Measurements from ENCODE around the gene DAP. TPM values are rescaled to one million over a fixed set of nuclear protein-coding genes. Genes with fewer than 3 reads are reported as not detected.

DAP gene
- total RNA-seq, 1 experiment from 2014 or later: 77.6 TPM

DNA sequence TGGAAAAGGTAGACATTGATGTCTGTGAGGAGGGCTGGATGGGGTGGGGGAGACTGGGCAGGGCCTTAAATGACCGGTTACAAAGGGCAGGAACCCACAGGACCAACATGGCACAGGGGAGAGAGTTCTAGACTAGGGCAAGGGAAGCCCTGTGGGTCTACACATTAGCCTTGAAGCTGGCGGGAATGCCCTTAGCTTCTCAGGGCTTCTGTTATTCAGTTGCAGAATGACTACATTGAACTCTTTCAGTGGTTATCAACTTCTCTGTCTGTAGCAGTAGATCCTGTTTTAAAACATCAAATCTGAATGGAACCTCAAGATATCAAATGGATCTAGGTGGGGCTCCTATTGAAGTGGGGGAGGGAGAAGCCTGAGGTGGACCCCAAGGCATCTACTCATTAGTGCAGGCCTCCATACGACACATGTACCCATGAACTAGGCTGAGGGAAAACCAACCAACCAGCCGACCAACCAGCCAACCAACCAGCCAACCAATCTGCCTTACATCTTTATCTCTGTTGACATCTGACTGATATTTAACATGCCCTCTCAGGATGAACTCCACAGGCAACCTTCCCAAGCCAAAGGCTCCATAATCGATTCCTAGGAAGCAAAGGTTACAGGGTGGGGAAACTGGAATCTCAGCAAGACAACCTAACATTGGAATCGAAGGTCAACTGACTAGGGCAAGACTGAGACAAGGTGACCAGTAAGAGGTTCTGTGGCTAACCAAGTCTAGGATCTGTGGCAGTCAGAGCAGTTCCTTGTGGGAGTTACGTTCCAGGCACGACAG, 48.3 kb downstream of the DAP start:
- no TSS peak for BruUV-seq (replicated peaks)
- Mint-ChIP-seq H3K4me1 (ENCODE audit: low read depth, unreplicated experiment) (peaks cover 6% of the 10 kb centered on the region), H3K27me3 (ENCODE audit: insufficient read depth, unreplicated experiment) (no peaks in the 10 kb centered on the region), H3K9me3 (ENCODE audit: unreplicated experiment) (no peaks in the 10 kb centered on the region), H3K27ac (ENCODE audit: unreplicated experiment) (no peak overlapping the region), H3K4me3 (ENCODE audit: unreplicated experiment) (no peak overlapping the region), H3K36me3 (ENCODE audit: insufficient read depth, unreplicated experiment) (peaks cover 7% of the 10 kb centered on the region)
- no peak for DNase-seq
- CTCF ChIA-PET: no interaction called here
- intact Hi-C loops (cut with micrococcal nuclease; ENCODE audit: unreplicated experiment): no loop called here
- Histone ChIP-seq H3K4me1 (peaks cover 6% of the 10 kb centered on the region; the same call in 1 of the 2 replicates), H3K36me3 (ENCODE audit: control insufficient read depth, insufficient read depth, low read length) (peaks cover 4% of the 10 kb centered on the region), H3K9me3 (no peaks in the 10 kb centered on the region), H3K27me3 (replicated peaks; ENCODE audit: control insufficient read depth, insufficient read depth, low read length) (no peaks in the 10 kb centered on the region), H3K4me3 (ENCODE audit: low read depth, low read length) (no peak overlapping the region)
- TF ChIP-seq, protein P1, sequence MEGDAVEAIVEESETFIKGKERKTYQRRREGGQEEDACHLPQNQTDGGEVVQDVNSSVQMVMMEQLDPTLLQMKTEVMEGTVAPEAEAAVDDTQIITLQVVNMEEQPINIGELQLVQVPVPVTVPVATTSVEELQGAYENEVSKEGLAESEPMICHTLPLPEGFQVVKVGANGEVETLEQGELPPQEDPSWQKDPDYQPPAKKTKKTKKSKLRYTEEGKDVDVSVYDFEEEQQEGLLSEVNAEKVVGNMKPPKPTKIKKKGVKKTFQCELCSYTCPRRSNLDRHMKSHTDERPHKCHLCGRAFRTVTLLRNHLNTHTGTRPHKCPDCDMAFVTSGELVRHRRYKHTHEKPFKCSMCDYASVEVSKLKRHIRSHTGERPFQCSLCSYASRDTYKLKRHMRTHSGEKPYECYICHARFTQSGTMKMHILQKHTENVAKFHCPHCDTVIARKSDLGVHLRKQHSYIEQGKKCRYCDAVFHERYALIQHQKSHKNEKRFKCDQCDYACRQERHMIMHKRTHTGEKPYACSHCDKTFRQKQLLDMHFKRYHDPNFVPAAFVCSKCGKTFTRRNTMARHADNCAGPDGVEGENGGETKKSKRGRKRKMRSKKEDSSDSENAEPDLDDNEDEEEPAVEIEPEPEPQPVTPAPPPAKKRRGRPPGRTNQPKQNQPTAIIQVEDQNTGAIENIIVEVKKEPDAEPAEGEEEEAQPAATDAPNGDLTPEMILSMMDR (IDR thresholded peaks at IDR 0.05; ENCODE audit: insufficient read depth in 1 of 2, low read depth in 1 of 2, low read length in 1 of 2, severe bottlenecking in 1 of 2, unreplicated experiment in 1 of 2): no peak
- POLR2A ChIA-PET: no interaction called here

- Mint-ChIP-seq H3K36me3 (ENCODE audit: insufficient read depth, unreplicated experiment) (peaks cover 7% of the 10 kb centered on the region), H3K9me3 (ENCODE audit: unreplicated experiment) (no peaks in the 10 kb centered on the region), H3K27ac (ENCODE audit: unreplicated experiment) (no peak overlapping the region), H3K4me3 (ENCODE audit: unreplicated experiment) (no peak overlapping the region), H3K4me1 (ENCODE audit: low read depth, unreplicated experiment) (peaks cover 9% of the 10 kb centered on the region), H3K27me3 (ENCODE audit: insufficient read depth, unreplicated experiment) (no peaks in the 10 kb centered on the region)
- POLR2A ChIA-PET: no interaction called here
- Histone ChIP-seq H3K27me3 (replicated peaks; ENCODE audit: control insufficient read depth, insufficient read depth, low read length) (no peaks in the 10 kb centered on the region), H3K4me3 (ENCODE audit: low read depth, low read length) (no peak overlapping the region), H3K36me3 (ENCODE audit: control insufficient read depth, insufficient read depth, low read length) (peaks cover 4% of the 10 kb centered on the region), H3K4me1 (peaks cover 6% of the 10 kb centered on the region; the same call in 1 of the 2 replicates), H3K9me3 (no peaks in the 10 kb centered on the region)
- BruUV-seq (replicated peaks): no TSS peak
- intact Hi-C loops (cut with micrococcal nuclease; ENCODE audit: unreplicated experiment): no loop called here
- TF ChIP-seq, protein P1 (IDR thresholded peaks at IDR 0.05; ENCODE audit: insufficient read depth in 1 of 2, low read depth in 1 of 2, low read length in 1 of 2, severe bottlenecking in 1 of 2, unreplicated experiment in 1 of 2): no peak
- DNase-seq: no peak
- CTCF ChIA-PET: no interaction called here
Observed at GRCh38 chr5:10711562-10711961, 49.5 kb downstream of the DAP start.

DNA sequence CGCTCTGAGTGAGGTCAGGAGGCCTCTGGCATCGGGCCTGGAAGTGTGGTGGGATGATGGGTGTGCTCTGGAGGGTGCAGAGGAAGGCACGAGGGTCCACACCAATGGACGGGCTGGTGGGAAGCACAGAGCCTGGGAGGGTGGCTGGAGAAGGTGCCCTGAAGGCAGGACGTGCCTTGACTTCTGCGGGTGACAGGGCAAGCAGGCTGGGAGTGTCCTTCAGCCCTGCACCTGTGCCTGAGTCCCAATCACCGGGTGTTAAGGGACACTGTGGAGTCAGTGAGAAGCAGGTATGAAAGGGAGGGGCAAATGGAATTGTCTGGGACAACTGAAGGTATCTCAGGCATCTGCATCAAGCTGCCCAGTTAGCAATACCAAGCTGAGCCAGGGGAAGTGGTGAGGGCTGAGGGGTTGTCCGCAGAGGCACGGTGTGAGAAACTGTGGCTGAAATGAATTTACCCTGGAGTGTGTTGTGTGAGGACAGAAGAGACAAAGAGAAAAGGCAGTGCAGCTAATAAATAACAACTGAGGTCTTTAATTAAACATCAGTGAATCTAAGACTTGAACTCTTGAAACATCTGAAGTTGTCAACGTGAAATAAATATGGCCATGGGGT, 50.4 kb downstream of the DAP start:
- no peaks in the 10 kb centered on the region for H3K27me3 Mint-ChIP-seq (ENCODE audit: insufficient read depth, unreplicated experiment)
- no peaks in the 10 kb centered on the region for H3K9me3 Mint-ChIP-seq (ENCODE audit: unreplicated experiment)
- Histone ChIP-seq H3K9me3 (no peaks in the 10 kb centered on the region), H3K4me3 (ENCODE audit: low read depth, low read length) (no peak overlapping the region), H3K27me3 (replicated peaks; ENCODE audit: control insufficient read depth, insufficient read depth, low read length) (no peaks in the 10 kb centered on the region), H3K36me3 (ENCODE audit: control insufficient read depth, insufficient read depth, low read length) (peaks cover 4% of the 10 kb centered on the region), H3K4me1 (peaks cover 13% of the 10 kb centered on the region)
- intact Hi-C loops (cut with micrococcal nuclease; ENCODE audit: unreplicated experiment): no loop called here
- H3K27ac Mint-ChIP-seq (ENCODE audit: unreplicated experiment): no peak overlapping the region
- DNase-seq: no peak
- peaks cover 19% of the 10 kb centered on the region for H3K4me1 Mint-ChIP-seq (ENCODE audit: low read depth, unreplicated experiment)
- peaks cover 7% of the 10 kb centered on the region for H3K36me3 Mint-ChIP-seq (ENCODE audit: insufficient read depth, unreplicated experiment)
- no TSS peak for BruUV-seq (replicated peaks)
- ChIA-PET CTCF (no interaction called here), POLR2A (no interaction called here)
- H3K4me3 Mint-ChIP-seq (ENCODE audit: unreplicated experiment): no peak overlapping the region
- TF ChIP-seq, protein P1 (IDR thresholded peaks at IDR 0.05; ENCODE audit: insufficient read depth in 1 of 2, low read depth in 1 of 2, low read length in 1 of 2, severe bottlenecking in 1 of 2, unreplicated experiment in 1 of 2): no peak

Data from Caco-2 (cell line).